Omental fat pad (tissue), 4 donors: ENCODE results near the gene EVC2. TPM values are rescaled to one million over a fixed set of nuclear protein-coding genes. Genes with fewer than 3 reads are reported as not detected.

ENCODE experiments used
- ATAC-seq: fragments of 150-250 bp; one replicate; pipeline ENCODE4 v1.9.1; 2016; ENCODE audit warnings: mild to moderate bottlenecking, moderate library complexity; ENCODE audit not compliant: low FRiP score
- DNase-seq: peaks from one replicate; pipeline ENCODE4 v3.0.0-alpha.2; 2019; ENCODE audit warnings: low spot score
- total RNA-seq, 4 donors: library from RNA; depleted of rRNA; stranded (reverse); fragments of >200 nt; gene quantifications; one replicate each; pipeline ENCODE4 v1.1.0, GENCODE V29; 2016
- TF ChIP-seq, protein P1 (sequence below), 3 donors: fragments of 450-650 bp; IDR thresholded peaks; one replicate each; pipeline ENCODE4 v1.5.1; 2016 to 2017; ENCODE audit warnings: antibody characterized with exemption in 3 of 3, mild to moderate bottlenecking in 3 of 3, moderate library complexity in 2 of 3

The EVC2 gene
- total RNA-seq, 4 donors from 2014 or later, result 4.8 to 20.2 (median 12.5) TPM

DNA sequence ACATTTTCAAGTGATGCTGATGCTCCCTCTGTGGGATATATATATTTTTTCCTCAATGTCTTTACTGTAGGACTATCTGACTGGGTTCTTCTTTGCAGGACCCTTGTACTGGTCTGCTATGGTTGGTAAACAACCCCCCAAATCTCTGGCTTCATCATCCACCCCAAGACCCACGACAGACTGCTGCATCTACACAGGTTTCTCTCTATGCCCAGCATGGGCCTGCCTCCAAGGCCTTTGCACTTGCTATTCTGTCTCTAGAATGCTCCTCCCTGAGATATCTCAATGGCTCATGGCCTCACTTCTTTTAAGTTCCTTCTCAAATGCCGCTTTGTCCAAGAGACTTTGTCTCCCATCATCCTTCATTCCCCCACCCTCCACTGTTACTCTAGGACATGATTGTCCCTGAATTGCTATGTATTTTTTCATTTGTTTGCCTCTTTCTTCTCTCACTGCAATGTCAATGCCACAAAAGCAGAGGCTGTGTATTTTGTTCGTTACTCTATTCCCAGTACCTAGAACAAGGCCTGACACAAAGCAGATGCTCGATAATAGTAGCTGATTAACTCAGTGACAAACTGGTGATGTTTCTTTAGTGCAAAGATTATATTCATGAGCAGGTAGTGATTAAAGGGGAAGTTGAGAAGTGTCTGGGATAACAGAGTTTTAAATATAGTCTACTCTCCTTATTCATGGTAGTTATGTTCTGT, 9.2 kb upstream of the EVC2 start:
- DNase-seq, result no peak
- no peak for ATAC-seq
- TF ChIP-seq, protein P1, sequence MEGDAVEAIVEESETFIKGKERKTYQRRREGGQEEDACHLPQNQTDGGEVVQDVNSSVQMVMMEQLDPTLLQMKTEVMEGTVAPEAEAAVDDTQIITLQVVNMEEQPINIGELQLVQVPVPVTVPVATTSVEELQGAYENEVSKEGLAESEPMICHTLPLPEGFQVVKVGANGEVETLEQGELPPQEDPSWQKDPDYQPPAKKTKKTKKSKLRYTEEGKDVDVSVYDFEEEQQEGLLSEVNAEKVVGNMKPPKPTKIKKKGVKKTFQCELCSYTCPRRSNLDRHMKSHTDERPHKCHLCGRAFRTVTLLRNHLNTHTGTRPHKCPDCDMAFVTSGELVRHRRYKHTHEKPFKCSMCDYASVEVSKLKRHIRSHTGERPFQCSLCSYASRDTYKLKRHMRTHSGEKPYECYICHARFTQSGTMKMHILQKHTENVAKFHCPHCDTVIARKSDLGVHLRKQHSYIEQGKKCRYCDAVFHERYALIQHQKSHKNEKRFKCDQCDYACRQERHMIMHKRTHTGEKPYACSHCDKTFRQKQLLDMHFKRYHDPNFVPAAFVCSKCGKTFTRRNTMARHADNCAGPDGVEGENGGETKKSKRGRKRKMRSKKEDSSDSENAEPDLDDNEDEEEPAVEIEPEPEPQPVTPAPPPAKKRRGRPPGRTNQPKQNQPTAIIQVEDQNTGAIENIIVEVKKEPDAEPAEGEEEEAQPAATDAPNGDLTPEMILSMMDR (IDR thresholded peaks at IDR 0.05), result no peak

DNA sequence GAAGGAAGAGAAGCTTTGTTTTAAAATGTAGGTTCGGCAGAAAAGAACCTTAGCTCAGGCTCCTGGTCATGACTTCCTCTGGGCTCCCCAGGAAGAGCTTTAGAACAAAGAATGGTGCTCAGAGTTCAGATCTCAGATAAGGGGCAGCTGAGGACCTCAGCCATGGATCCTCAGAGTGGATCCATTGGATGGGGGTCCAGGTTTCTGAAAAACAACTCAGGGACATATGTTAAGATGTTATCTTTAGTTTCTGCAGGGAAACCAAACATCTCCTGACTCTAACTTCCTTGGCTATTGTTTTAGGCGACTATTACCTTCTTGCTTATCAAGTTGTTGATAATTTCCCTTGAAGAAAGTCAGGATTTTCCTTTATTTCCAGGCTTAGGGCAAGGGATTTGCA, 8.0 kb upstream of the EVC2 start:
- ATAC-seq (no peak), DNase-seq (no peak)
- TF ChIP-seq, protein P1 (IDR thresholded peaks at IDR 0.05), result no peak

DNA sequence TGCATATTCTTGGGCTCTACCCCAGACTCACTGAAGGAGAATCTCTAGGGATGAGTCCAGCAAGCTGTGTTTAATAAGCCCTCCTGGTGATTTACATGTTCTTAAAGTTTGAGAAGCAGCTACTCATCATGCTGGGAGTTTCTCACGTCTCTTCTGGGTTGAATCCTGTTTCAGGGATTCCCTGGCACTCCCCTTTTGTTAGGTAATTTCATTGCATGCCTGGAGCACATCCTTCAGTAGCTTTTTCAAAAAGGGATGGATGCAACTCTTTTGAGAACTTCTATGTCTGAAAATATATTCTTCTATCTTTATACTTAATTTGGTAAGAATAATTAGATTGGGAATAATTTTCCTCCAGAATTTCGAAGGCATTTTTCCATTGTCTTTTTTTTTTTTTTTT, 7.0 kb upstream of the EVC2 start:
- ATAC-seq (no peak), DNase-seq (no peak)
- TF ChIP-seq, protein P1 (IDR thresholded peaks at IDR 0.05), result no peak

DNA sequence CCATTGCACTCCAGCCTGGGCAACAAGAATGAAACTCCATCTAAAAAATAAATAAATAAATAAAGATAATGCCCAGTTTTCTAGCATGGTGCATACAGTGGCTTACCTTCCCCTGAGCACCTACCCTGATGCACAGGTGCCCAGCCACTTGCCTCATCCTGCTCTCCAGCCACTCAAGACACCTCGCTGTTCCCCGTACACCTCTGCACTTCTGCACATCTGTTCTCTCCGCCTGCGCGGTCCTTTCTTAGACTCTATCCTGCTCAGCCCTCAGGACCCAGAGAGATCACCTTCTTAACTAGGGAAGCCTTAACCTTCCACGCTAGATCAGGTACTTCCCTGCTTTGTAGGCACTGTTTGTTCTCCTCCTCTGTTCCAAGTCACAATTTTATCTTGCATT, 5.5 kb upstream of the EVC2 start:
- ATAC-seq, result no peak
- TF ChIP-seq, protein P1 (IDR thresholded peaks at IDR 0.05), result no peak
- DNase-seq, result no peak

DNA sequence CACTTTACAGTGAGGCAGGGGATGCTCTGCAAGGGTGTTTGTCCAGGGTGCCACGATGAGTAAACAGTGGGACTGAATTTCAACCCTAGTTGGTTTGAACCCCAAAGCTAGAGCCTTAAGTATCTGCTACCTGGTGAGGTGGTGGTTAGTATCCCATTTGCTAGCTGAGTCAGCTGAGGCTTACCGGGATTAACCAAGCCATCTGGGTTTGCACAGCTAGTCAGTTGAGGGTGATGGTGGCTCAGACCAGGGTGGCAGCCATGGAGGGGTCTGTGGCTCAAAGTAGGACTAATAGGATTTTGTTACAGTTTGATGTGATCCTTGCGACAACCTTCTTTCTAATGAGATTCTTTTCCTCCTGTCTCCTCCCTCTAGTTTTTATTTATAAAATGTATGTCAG, 4.6 kb upstream of the EVC2 start:
- ATAC-seq (no peak), DNase-seq (no peak)
- TF ChIP-seq, protein P1 (IDR thresholded peaks at IDR 0.05), result no peak

DNA sequence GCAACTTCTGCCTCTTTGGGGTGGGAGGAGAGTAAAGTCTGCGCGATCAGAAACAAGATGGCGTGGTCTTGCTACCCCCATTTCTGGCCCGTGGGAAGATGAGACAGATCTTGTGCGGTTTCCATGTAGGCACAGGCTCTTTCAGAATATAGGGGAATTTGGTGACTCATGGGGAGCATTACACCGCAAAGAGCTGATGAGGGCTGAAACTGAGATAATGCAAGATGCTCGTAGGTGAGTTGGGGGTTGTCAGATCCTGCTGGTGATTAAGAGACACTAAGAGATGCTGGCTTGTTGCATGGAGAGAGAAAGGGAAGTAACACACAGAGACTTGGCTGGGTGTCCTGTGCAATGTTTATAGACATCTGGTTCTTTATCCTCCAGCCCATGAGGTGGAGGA, 4.2 kb upstream of the EVC2 start:
- TF ChIP-seq, protein P1 (IDR thresholded peaks at IDR 0.05), result no peak
- ATAC-seq (no peak), DNase-seq (no peak)

DNA sequence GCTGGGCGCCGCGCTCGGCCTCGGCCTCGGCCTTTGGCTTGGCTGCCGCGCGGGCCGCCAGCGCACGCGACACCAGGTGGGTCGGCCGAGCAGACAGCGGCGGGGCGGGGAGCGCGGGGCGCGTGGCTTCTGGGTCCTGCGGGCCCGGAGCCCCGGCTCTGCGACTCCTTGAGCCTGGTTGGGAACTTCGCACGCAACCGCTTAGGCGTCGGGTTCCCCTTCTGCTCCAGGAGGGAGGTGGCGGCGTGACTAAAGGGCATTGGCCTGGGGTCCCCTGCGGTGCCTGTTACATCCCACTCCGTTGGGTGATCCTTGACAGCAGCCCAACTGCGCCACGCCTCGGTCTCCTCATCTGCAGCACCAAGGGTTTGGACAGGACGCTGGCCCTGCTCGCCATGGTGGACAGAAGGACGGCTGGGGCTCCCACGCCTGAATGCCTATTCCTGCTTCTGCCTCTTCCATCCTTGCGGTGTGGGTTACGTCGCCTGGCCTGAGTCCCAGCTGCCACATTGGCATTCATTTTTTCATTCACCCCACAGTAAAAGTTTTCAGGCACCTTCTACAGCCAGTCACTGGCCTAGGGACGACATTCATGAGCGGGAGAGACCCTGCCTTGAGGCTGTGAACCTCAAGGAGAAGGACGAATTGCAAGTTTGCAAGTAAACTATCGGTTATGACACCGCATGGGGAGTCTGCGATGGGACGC, 3.3 kb upstream of the EVC2 start:
- ATAC-seq, result no peak
- no peak for DNase-seq
- TF ChIP-seq, protein P1 (IDR thresholded peaks at IDR 0.05), result no peak
